Measurements from ENCODE around the gene POLRMT. TPM values are rescaled to one million over a fixed set of nuclear protein-coding genes. Genes with fewer than 3 reads are reported as not detected.

The POLRMT gene
- total and polyA plus RNA-seq, 7 donors, result 61.7 to 99.8 (median 78.8) TPM

GRCh38 chr19:658916-659839, 25.8 kb upstream of the POLRMT start:
- intact Hi-C loops (cut with DNase I), result no loop called here

GRCh38 chr19:658059-658839, 24.9 kb upstream of the POLRMT start:
- Histone ChIP-seq H3K27ac (peak overlapping the region; percentile 91), H3K4me1 (peaks cover 51% of the 10 kb centered on the region), H3K4me3 (peak overlapping the region; percentile 41), H3K36me3 (ENCODE audit: insufficient read depth in 1 of 2, low read depth in 1 of 2) (peaks cover 0 to 9% of the 10 kb centered on the region in 2 donors), H3K9me3 (no peaks in the 10 kb centered on the region), H3K27me3 (ENCODE audit: insufficient read depth in 3 of 3, low read length in 2 of 3) (no peaks in the 10 kb centered on the region)
- 76 to 77% (median 77%) methylated on average over 31 to 33 of the region's 33 CpGs for WGBS, 3 donors
- intact Hi-C loops (cut with DNase I), result no loop called here
- no peak for TF ChIP-seq CTCF (IDR thresholded peaks at IDR 0.05)
- no peak for DNase-seq
- no peak for ATAC-seq

More at GRCh38 chr19:658916-659839, 25.8 kb upstream of the POLRMT start:
- 58 to 71% (median 63%) methylated on average over 45 to 50 of the region's 50 CpGs for WGBS, 3 donors
- ATAC-seq (peak; percentile 18 to 54 (median 30)), DNase-seq (peak; percentile 69 to 77)
- H3K4me3 ChIP-seq, result peak overlapping the region; percentile 41
- H3K36me3 ChIP-seq (ENCODE audit: insufficient read depth in 1 of 2, low read depth in 1 of 2), result no peaks in the 10 kb centered on the region
- peaks cover 56% of the 10 kb centered on the region for H3K4me1 ChIP-seq
- peak overlapping the region; percentile 91 for H3K27ac ChIP-seq
- no peaks in the 10 kb centered on the region for H3K9me3 ChIP-seq
- no peaks in the 10 kb centered on the region for H3K27me3 ChIP-seq (ENCODE audit: insufficient read depth in 3 of 3, low read length in 2 of 3)
- TF ChIP-seq CTCF (IDR thresholded peaks at IDR 0.05), result no peak

GRCh38 chr19:657611-658010, 24.3 kb upstream of the POLRMT start:
- H3K4me1 ChIP-seq, result peaks cover 51% of the 10 kb centered on the region
- no peak overlapping the region for H3K27ac ChIP-seq
- intact Hi-C loops (cut with DNase I), result no loop called here
- no peaks in the 10 kb centered on the region for H3K27me3 ChIP-seq (ENCODE audit: insufficient read depth in 3 of 3, low read length in 2 of 3)
- no peaks in the 10 kb centered on the region for H3K9me3 ChIP-seq
- 71 to 84% (median 73%) methylated on average over 18 to 19 of the region's 19 CpGs for WGBS, 3 donors
- no peak for DNase-seq
- peaks cover 0 to 14% of the 10 kb centered on the region in 2 donors for H3K36me3 ChIP-seq (ENCODE audit: insufficient read depth in 1 of 2, low read depth in 1 of 2)
- no peak for ATAC-seq
- TF ChIP-seq CTCF (IDR thresholded peaks at IDR 0.05), result no peak
- no peak overlapping the region for H3K4me3 ChIP-seq

GRCh38 chr19:656751-657559, 23.6 kb upstream of the POLRMT start:
- DNase-seq (no peak), ATAC-seq (no peak)
- no peaks in the 10 kb centered on the region for H3K9me3 ChIP-seq
- no peak overlapping the region for H3K4me3 ChIP-seq
- TF ChIP-seq CTCF (IDR thresholded peaks at IDR 0.05), result no peak
- no peak overlapping the region for H3K27ac ChIP-seq
- H3K4me1 ChIP-seq, result peaks cover 50% of the 10 kb centered on the region
- H3K36me3 ChIP-seq (ENCODE audit: insufficient read depth in 1 of 2, low read depth in 1 of 2), result peaks cover 0 to 20% of the 10 kb centered on the region in 2 donors
- WGBS, 3 donors, result 80 to 83% (median 83%) methylated on average over 42 to 43 of the region's 43 CpGs
- intact Hi-C loops (cut with DNase I), result no loop called here
- H3K27me3 ChIP-seq (ENCODE audit: insufficient read depth in 3 of 3, low read length in 2 of 3), result no peaks in the 10 kb centered on the region

All from psoas muscle (tissue), 8 donors.